ENCODE measurements around the gene SCP2. TPM values are rescaled to one million over a fixed set of nuclear protein-coding genes. Genes with fewer than 3 reads are reported as not detected.

The SCP2 gene
- total and polyA plus RNA-seq, 2 donors = 121 to 137 TPM

GRCh38 chr1:53093778-53094532 is 166.9 kb downstream of the SCP2 start:
- no peaks in the 10 kb centered on the region for H3K4me1 ChIP-seq (ENCODE audit: insufficient read depth)
- H3K4me3 ChIP-seq (ENCODE audit: low read depth, low read length) = no peak overlapping the region
- H3K27ac ChIP-seq (ENCODE audit: low read depth) = no peak overlapping the region
- 89% methylated on average over 20 of the region's 20 CpGs for WGBS
- no peak for DNase-seq (ENCODE audit: extremely low spot score)
- no peaks in the 10 kb centered on the region for H3K36me3 ChIP-seq (ENCODE audit: insufficient read depth)

- H3K27ac ChIP-seq (ENCODE audit: low read depth) = no peak overlapping the region
- DNase-seq (ENCODE audit: extremely low spot score) = no peak
- H3K36me3 ChIP-seq (ENCODE audit: insufficient read depth) = no peaks in the 10 kb centered on the region
- H3K4me1 ChIP-seq (ENCODE audit: insufficient read depth) = no peaks in the 10 kb centered on the region
- no peak overlapping the region for H3K4me3 ChIP-seq (ENCODE audit: low read depth, low read length)
- 65% methylated on average over 13 of the region's 13 CpGs for whole genome bisulfite sequencing
Observed at GRCh38 chr1:53094533-53094919, 167.4 kb downstream of the SCP2 start.

Small RNAs within 50 kb of the gene (small RNA-seq; reads per million reads assigned to genes)
- not detected for gene AC099677.1
- not detected for gene AC099677.2
- not detected for gene HIGD1AP11
- not detected for gene MIR1273F
- not detected for gene MIR1273G
- not detected for gene MIR5095

Other genes starting within 250 kb of the SCP2 start
- gene COA7, start 228.9 kb upstream of the SCP2 start, total RNA-seq = 7.9 TPM
- gene COA7, start 228.9 kb upstream of the SCP2 start, polyA plus RNA-seq = 9.4 TPM
- 70.2 TPM for gene ZYG11B, start 200.8 kb upstream of the SCP2 start, total RNA-seq
- gene ZYG11B, start 200.8 kb upstream of the SCP2 start, polyA plus RNA-seq = 14.2 TPM
- 0.85 TPM for gene ZYG11A, start 84.5 kb upstream of the SCP2 start, total RNA-seq
- gene ZYG11A, start 84.5 kb upstream of the SCP2 start, polyA plus RNA-seq = 0.13 TPM
- 42.7 TPM for gene ECHDC2, start 5.5 kb upstream of the SCP2 start, total RNA-seq
- gene ECHDC2, start 5.5 kb upstream of the SCP2 start, polyA plus RNA-seq = 121 TPM
- gene PODN, start 134.9 kb downstream of the SCP2 start, total RNA-seq = 17.1 TPM
- 224 TPM for gene PODN, start 134.9 kb downstream of the SCP2 start, polyA plus RNA-seq
- not detected for gene SLC1A7, start 215.4 kb downstream of the SCP2 start, total RNA-seq
- 0.29 TPM for gene SLC1A7, start 215.4 kb downstream of the SCP2 start, polyA plus RNA-seq

Measured in urinary bladder (tissue), 4 donors.